ENCODE measurements around the gene PEPD.
"Not testable (repeated sequence)": the region's sequence is repeated elsewhere in the genome, so short reads cannot be mapped to it uniquely, and the experiment has no call there.

Gene PEPD

DNA sequence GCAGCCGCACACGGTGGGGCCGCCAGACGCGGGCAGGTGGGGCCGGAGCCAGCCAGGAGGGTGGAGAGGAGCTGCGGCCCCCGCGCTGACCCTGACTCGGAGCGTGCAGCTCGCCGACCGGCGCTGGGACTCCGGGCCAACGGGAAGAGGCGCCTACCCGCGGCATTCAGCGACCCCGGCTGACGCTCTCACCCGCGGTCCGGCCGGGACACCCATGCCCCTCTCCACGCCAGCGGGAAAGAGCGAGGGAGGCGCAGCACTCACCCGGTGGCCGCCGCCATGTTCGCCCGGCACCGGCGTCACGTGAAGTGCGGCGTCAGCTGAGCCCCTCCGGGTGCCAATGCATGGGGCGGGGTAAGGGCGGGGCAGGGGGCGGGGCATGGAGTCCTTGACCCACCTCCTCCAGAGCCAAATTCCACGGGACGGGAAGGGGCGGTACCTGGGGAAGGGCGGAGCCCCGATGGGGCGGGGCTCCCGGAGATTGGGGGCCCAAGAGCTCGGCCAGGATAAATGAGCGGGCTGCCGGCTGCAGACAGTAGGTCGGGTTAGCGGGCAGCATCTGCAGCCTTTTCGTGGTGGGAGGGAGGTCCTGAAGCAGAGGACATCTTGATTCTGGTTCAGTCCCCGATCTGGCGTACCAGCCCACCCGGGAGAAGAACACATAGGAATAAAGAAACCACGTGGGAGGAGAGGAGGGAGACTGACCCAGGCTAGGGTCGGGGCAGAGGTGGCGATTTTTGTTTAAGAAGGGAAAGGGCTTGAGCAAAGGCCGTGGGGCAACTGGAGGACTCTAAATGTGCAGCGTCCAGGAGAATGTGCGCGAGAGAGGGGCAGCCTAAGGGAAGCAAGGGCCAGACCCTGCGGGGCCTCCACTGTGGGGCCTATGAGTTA, at the start of gene PEPD:
Gene PEPD, minus strand, starts transcription at position 312 of the 891 bp plus-strand sequence. Its CDS starts 31 bp downstream, at position 281.
- DNase-seq = peak; percentile 56 to 97 (median 90)

GRCh38 chr19:33569821-33570220, 48.2 kb upstream of the PEPD start:
- no peak for DNase-seq

GRCh38 chr19:33568706-33569105, 47.1 kb upstream of the PEPD start:
- no peak for DNase-seq

DNA sequence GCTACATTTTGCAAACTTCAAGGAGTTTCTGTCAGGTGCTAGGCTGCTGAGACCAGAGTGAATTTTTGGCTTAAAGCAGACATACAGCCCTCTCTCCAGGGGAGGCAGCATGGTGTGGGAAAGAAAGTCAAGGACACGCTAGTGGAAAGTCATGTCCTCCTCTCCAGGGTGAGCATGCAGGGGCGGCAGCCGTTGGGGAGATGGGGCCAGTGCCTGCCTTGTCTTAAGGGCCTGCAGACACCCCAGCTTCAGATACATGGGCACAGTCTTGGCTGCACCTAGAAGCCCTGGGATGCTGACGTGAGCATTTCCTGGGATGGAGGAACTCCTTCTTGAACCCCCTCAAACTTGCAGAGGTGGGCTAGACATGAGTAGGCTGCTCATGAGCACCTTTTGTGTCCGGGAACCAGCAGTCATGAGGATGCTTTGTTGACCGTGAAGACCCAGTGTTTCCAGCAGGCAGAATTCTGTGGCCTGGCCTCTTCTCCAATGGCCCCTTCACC, 43.3 kb upstream of the PEPD start:
- no peak for DNase-seq

GRCh38 chr19:33562636-33563035, 41.0 kb upstream of the PEPD start:
- peak in 5 of 56 donors; percentile 1 to 28 (median 12) for DNase-seq

DNA sequence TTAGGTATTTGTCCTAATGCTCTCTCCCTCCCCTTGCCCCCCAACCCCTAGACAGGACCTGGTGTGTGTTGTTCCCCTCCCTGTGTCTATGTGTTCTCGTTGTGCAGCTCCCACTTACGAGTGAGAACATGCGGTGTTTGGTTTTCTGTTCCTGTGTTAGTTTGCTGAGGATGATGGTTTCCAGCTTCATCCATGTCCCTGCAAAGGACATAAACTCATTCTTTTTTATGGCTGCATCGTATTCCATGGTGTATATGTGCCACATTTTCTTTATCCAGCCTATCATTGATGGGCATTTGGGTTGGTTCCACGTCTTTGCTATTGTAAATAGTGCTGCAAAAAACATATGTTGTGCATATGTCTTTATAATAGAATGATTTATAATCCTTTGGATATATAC, 40.1 kb upstream of the PEPD start:
- not testable (repeated sequence) for DNase-seq

DNA sequence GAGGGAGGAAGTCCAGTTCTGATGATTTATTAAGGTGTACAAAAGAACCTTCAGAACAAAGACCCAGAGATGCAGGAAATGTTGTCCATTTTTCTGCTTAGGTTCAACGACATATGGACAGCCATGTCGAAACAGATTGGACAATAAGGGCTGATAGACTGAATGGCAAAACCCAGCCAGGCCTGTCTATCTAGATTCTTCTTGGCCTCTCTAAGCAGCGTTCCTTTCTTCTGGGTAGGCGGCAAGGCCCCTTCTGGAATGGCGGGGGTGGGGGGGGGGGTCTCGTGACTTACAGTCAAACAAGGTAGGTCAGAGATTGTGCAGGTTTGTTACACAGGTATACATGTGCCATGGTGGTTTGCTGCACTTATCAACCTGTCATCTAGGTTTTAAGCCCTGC, 39.7 kb upstream of the PEPD start:
- DNase-seq = no peak

DNA sequence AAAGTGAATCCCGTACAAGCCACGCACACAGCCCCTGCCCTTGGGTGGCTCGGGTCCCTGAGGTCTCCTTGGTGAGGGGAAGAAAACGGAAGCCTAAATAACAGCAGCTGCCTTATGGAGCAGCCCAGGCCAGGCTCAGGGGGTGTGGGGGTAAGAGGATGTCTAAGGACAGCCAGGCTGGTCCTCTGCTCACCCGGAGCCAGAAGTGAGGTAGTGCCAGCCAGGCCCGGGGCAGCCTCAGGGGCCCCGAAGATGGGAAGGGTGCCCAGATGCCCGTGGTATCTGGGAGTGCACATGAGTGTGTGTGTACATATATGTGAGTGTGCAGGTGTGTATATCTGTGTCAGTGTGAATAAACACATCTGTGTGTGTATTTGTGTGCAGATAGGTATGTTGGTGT, 38.4 kb upstream of the PEPD start:
- no peak for DNase-seq

GRCh38 chr19:33558856-33559255, 37.3 kb upstream of the PEPD start:
- peak in 3 of 56 donors; percentile 7 to 10 (median 8) for DNase-seq

GRCh38 chr19:33558151-33558550, 36.6 kb upstream of the PEPD start:
- no peak for DNase-seq

GRCh38 chr19:33557720-33558119, 36.1 kb upstream of the PEPD start:
- no peak for DNase-seq

DNA sequence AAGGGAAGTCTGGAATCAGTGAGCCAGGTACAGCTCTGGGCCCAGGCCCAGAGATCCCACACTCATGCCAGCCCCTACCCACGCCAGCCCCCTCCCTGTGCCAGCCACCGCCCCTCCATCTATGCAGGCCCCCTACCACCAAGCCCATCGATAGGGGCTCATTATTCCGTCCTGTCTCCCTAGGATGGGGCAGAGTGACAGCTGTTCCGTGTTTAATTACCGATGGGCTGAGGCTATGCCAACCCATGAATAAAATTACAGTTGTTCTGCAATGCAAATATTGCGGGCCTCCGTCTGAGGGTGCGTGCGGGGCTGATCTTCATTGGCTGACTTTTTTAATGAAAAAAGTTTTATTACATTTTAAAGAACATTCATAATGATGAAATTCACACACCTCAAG, 35.6 kb upstream of the PEPD start:
- DNase-seq = no peak

DNA sequence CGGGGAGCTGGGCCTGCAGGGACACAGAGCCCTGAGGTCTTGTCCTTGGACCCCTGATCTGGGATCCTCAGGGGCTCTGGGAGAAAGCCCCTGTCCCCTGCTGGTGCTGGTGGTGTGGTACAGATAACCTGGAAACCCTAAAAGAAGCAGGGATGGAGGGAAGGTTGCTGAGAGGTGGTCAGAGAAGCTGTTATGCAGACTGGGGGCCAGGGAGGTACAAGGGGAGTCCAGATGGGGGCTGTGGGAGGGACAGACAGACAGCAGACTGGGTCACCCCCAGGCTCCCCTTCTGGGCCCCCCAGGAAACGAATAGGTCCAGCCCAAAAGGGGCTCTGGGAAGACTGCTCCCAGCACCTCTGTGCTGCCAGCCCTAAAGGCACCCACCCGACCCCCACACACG, 34.7 kb upstream of the PEPD start:
- no peak for DNase-seq

- DNase-seq = not testable (repeated sequence)
Observed at GRCh38 chr19:33555726-33556125, 34.1 kb upstream of the PEPD start.

GRCh38 chr19:33554821-33555220, 33.2 kb upstream of the PEPD start:
- DNase-seq = no peak

GRCh38 chr19:33554391-33554790, 32.8 kb upstream of the PEPD start:
- DNase-seq = no peak

DNA sequence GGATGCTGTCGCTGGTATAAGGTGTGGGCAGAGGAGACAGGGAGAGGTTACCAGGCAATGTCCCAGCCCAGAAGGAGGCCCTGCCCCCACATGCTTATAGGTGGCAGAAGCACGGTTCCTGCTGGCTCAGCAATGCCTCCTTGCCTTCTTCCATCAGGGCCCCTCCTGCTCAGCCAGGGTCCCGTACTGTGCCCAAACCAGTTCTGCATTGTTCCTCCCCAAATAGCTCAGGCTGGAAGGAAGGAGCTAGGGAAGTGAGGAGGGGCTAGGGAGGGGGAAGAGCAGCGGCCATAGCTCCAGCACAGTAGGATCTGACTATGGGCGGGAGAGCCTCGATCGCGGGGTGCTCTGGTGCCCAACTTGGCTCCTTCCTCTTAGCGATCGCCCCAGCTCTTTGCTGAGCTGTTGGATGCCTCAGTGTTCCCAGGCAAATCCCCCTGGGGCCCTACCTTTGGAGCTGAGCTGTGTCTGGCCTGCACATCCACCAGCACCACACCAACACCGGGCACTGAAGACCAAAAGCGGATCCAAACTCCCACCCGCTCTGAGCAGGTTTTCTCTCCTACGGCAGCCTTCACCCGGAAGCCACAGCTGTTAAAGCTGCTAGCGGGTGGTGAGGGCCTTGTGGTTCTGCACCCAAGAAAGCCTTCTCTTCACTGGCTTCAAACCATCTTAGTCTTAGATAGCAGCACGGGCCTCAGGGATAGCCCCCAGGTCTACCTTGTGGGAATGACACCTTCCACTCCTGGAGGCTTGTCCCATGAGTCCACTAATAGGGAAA, 32.1 kb upstream of the PEPD start:
- no peak for DNase-seq

- DNase-seq = no peak
Observed at GRCh38 chr19:33552928-33553279, 31.3 kb upstream of the PEPD start.

- DNase-seq = no peak
Observed at GRCh38 chr19:33552191-33552927, 30.8 kb upstream of the PEPD start.

DNA sequence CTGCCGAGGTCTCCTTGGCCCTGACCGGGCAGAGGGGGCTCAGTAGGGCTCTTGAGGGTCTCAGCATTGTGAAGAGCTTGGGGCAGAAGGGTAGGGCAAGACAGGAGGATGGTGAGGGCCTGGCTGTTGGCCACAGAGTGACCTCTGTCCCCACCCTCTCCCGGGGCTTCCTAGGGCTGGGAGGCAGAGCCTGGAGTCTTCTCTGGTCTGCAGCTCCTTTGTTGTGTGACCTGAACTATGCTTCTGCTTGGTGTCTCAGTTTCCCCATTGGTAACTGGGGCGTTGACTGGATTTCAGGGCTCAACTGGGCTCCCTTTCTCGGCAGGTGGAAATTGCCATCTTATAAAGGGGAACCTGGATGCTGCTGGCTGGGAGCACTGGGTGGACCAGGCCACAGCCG, 30.1 kb upstream of the PEPD start:
- DNase-seq = no peak

GRCh38 chr19:33550768-33551167, 29.2 kb upstream of the PEPD start:
- no peak for DNase-seq

GRCh38 chr19:33547676-33548075, 26.1 kb upstream of the PEPD start:
- no peak for DNase-seq
